Stimulated activated CD8-positive, alpha-beta memory T cell treated with anti-CD3 and anti-CD28 coated beads, Interleukin-12 subunit alpha, Interleukin-12 subunit beta, amount 100 ng/mL, for 24 hours (primary cell): ENCODE results near the gene NOL12.

Experiments
- DNase-seq: peaks from one replicate; pipeline ENCODE4 v3.0.0-alpha.2; 2020; ENCODE audit errors: extremely low read depth

NOL12 gene

DNA sequence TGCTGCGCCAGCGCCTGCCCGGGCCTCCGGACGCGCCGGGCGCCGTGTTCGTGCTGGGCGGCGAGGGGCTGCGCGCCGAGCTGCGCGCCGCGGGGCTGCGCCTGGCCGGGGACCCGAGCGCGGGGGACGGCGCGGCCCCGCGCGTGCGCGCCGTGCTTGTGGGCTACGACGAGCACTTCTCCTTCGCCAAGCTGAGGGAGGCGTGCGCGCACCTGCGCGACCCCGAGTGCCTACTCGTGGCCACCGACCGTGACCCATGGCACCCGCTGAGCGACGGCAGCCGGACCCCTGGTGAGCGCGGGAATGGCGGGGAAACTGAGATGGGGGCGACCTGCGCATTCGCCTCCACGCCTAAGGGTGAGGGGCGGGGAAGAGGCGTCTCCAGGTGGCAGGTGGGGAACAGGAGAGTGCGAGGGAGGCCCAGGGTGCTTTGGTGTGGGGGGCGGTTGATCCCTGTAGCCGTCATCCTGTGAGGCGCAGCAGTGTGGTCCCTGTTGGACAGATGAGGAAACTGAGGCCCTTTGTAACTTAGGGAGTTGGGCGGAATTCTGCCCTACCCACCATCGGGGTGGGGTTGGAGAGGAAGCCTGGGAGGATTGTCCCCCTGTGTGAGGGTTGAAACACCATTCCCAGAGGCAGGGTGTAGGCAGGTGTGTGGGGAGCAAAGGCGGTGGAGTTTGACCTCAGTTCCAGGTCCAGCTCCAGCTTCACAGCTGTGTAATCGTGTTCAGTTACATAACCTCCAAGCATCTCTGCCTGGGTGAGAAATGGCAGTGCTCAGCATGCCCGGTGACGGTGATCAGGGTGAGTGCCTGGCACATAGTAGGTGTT is 26.9 kb upstream of the NOL12 start:
- DNase-seq: no peak

DNA sequence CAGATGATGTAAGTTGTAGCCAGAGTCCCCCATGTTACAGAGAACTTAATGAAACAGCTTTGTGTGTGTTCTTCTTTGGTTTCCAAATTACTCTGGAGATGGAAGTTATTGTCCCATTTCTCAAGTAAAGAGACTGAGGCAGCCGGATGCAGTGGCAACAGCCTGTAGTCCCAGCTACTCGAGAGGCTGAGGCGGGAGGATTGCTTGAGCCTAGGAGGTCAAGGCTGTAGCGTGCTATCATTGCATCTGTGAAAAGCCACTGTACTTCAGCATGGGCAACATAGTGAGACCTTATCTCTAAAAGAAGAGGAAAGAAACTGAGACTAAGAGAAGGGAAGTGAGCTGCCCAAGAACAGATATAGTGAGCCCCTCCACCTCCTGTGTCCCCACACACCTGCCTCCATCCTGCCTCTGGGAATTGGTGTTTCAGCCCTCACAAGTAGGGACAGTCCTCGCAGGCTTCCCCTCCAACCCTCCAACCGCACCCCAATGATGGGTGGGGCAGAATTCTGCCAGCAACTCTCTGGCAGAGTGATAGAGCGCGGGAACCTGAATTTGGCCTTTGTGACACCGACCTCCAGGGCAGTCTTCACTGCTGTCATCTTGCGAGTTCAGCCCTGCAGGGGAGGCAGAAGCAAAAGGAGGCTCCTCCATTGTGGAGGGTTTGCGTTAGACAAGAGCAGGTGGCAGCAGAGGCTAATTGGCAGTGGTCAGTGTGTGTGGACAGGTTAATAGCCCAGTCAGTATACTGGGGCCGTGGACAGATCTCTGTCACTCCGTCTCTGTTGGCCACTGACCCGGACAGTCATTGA is 26.0 kb upstream of the NOL12 start:
- DNase-seq: no peak

DNA sequence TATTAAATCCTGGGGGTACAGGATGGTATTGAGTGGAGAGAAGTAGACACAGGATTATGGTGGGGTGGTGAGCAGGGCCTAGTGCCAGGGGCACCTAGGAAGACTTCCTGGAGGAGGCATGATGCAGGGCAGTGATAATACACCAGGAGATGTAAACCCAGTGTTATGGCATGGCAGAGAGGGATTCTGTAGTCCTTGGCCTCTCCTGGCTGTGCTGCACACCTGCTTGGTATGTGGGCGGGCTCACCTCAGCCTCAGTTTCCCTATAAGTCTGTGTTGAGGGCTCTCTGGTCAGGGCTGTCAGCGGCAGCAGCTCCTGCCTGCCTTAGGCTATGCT is 25.5 kb upstream of the NOL12 start:
- no peak for DNase-seq

DNA sequence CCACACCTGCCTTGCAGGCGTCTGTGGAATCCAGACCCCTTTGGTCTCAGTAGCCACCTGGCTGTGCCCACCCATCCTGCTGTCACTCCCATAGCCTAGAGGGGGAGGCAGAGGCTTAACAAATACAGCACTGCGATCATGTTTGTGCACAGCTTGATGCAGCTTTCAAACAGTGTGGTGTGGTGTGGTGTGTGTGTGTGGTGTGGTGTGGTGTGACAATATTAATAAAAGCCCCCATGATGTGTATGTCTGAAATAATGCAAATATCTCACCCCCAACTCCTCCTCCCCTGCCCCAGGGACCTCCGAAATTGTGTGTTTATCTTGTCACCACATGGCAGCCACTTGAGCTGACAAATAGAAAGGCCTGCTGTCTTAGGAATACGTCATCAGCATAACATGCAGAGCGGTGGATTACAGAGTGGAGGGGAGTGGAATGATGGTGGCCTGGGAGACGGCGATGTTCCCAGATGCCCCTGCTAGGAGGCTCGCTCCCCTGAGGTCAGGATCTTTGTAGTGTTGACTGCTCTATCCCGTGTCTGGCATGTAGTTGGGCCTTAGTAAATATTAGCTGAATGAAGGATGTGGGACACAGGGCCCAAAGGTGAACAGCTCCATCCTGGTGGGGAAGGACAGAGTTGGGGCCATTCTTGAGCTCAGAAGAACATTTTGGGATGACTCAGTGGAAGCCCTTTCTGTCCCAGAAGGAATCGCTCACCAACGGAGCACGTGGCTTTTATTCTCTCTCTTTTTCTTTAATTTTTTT is 24.8 kb upstream of the NOL12 start:
- no peak for DNase-seq

DNA sequence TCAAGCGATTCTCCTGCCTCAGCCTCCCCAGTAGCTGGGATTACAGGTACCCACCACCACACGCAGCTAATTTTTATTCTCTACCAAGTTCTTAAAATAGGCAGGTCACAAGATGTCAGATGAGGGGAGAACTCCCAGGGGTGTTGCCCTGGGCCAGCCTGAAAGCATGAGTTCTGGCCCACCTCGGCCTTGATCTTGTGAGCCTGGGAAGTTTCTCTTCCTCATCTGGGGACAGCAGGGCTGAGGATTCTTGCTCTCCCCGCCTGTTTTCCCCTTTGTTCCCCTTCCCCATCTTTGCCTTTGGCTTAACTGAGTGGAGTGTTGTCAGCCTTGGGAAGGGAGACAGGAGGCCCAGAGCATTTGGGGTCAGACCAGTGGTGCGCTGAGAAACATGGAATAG is 24.1 kb upstream of the NOL12 start:
- DNase-seq: no peak

DNA sequence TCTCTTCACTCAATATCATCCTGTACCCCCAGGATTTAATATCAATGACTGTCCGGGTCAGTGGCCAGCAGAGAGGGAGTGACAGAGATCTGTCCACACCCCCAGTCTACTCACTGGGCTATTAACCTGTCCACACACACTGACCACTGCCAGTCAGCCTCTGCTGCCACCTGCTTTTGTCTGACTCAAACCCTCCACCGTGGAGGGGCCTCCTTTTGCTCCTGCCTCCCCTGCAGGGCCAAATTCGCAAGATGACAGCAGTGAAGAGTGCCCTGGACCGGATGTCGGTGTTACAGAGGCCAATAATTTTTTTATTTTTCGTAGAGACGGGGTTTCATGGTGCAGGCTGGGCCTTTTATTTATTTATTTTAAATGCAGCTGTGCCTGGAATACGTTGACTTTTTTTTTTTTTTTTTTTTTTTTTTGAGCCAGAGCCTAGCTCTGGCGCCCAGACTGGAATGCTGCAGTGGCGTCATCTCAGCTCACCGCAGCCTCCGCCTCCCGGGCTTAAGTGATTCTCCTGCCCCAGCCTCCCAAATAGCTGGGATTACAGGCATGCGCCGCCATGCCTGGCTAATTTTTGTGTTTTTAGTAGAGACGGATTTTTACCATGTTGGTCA is 22.5 kb upstream of the NOL12 start:
- no peak for DNase-seq

DNA sequence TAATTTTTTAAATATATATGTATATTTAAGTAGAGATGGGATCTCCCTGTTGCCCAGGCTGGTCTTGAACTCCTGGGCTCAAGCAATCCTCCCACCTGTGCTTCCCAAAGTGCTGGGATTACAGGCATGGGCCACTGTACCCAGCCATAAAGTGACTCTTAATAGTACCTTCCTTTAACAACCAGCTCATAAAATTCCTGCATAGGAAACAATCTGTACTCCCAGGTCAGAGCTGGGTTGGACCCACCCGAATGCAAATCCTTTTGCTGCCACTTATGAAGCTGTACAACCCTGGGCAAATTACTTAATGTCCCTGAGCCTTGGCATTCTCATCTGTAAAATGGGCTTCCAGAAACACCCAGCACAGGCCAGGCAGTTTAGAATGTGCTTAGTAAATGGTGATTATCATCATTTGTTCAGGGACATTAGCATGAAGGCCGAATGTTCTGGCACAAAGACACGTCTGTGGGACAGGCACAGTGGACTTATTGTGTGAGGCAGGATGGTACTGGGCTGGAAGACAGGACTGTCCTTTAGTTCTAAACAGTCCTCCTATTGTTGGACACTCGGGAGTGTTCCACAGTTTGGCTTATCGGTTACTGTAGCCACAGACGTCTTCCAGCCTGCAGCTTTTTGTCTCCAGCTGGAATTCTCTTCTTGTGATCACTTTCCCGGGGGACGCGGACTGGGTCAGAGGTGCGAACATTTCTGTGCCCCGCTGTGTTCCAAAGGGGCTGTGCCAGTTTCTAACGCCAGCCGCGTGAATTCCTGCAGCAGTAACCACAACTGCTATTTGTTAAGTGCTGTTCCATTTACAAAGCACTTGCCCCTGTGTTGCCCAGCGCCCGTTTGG is 21.7 kb upstream of the NOL12 start:
- no peak for DNase-seq

DNA sequence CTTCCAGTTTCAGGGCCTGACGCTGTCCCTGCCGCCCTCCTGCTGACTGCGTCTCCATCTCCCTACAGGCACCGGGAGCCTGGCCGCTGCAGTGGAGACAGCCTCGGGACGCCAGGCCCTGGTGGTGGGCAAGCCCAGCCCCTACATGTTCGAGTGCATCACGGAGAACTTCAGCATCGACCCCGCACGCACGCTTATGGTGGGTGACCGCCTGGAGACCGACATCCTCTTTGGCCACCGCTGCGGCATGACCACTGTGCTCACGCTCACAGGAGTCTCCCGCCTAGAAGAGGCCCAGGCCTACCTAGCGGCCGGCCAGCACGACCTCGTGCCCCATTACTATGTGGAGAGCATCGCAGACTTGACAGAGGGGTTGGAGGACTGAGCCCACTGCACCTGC is 20.7 kb upstream of the NOL12 start:
- no peak for DNase-seq

DNA sequence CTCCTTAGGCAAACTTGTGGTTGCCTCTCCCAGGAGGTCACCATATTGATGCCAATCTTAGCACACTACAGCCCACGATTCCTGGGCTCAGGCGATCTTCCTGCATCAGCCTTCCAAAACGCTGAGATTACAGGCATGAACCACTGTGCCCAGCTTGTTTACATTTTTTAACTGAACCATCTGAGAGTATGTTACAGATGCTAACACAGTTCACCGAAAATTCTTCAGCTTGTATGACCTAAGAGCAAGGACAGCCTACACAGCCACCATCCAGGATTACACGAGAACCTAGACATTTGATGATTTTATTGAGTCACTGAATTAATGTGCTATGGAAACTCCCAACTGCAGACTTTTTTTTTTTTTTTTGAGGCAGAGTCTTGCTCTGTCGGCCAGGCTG is 16.6 kb upstream of the NOL12 start:
- DNase-seq: no peak

DNA sequence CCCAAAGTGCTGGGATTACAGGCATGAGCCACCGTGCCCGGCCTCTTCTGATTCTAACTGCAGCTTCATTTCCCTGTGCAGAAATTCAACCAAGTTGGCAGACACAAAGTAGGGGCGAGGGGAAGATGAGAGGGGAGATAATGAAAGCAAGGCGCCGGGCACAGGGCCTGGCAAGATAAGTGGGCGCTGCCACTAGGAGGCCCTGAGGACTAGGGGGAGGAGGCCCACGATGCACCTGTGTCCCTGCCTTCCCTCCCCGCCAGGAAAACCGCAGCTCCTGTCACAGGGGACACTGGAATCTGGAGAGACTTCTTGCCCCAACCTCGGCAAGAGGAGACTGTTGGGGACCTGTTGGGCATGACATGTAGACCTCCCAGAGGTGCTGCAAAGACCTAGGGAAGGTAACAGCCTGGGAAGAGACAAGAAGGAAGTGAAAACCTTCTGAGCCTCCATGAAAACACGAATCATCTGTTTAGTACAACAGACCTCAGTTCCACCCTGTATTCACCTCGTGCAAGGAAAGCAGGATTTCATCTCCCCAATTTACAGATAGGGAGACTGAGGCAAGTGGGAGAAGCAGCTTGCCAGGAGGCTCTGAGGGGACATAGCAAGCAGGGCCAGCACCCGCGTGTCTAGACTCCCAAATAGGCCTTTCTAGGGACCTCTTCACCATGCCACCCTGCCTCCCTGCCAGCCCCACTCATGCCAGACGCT is 13.8 kb upstream of the NOL12 start:
- no peak for DNase-seq

DNA sequence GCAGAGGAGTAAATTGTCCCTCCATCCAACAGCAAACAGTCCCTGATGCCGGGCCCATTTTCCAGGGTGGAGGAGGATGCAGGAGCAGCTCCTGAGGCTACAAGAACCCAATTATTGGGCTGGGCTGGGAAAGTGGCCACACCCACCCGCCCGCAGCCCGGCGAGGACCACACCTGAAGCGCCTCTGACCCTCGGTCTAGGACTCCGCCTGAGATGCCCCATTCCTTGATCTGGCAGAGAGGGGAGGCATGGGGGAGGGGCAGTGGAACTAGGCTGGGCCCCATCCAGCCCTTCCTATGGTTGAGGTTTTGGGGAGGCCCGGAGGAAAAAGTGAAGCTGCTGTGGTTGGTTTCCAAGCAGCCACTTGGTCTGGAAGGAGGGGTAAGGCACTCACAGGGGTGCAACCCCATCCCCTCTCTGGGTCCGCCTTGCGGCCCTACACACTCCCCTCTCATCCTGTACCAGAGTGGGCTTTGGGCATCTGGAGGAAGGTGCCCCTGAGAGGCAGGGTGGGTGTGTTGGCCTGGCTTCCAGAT is 13.2 kb upstream of the NOL12 start:
- DNase-seq: no peak

DNA sequence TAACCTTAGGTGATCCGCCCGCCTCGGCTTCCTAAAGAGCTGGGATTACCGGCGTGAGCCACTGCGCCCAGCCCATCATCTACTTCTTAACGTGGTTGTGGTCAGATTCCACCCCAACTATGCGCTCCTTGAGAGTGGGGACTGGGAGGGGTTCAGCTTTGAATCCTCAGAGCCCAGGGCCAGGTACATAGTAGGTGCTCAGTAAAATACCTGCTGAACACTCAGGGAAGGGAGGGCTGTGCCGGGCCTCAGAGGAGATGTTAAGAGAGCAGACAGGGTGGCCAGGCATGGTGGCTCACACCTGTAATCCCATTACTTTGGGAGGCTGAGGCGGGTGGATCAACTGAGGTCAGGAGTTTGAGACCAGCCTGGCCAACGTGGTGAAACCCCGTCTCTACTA is 11.9 kb upstream of the NOL12 start:
- no peak for DNase-seq

DNA sequence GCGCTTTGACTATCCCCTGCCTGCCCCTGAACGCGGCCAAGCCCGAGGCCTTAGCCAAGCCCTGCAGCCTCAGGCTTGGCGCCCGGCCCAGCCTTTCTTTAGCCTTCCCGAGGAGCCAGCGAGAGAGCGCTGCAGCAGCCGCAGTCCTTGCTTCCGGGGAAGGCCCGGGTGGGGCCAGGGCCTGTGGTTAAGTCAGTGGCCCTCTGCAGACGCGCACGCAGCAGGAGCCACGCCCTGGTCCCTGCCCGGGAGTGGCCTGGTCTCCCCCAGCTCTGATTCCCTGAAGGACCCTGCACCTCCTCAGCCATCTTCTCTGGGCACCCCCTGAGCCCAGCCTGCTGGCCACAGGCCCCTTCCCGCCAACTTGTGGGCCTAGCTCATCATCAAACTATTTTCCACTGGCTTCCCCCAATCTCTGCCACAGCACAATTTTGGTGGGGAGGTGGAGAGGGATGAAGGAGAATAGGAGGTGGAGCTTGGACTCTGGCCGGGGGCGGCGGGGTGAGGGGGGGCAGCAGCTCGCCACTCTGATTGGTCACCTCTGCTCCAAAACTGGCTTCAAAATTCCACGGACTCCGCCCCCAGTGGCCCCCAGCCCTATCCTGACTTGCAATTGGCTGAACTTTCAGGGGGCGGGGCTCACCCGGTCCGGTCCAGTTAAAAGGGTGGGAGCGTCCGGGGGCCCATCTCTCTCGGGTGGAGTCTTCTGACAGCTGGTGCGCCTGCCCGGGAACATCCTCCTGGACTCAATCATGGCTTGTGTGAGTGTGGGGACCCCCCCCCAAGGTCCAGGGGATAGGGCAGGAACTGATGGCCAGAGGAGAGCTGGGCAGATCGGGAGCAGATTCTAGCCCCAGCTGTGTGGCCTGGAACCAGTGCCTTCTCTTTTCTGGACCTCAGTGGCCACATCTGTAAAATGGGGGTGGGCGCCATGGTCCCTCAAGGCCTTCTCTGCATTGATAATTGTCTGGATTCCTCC is 10.9 kb upstream of the NOL12 start, which contains the start of gene LGALS1:
TSS of gene LGALS1 (plus strand) at position 686 of the 979 bp plus-strand sequence. CDS start at position 753, 67 bp downstream.
- DNase-seq: no peak

DNA sequence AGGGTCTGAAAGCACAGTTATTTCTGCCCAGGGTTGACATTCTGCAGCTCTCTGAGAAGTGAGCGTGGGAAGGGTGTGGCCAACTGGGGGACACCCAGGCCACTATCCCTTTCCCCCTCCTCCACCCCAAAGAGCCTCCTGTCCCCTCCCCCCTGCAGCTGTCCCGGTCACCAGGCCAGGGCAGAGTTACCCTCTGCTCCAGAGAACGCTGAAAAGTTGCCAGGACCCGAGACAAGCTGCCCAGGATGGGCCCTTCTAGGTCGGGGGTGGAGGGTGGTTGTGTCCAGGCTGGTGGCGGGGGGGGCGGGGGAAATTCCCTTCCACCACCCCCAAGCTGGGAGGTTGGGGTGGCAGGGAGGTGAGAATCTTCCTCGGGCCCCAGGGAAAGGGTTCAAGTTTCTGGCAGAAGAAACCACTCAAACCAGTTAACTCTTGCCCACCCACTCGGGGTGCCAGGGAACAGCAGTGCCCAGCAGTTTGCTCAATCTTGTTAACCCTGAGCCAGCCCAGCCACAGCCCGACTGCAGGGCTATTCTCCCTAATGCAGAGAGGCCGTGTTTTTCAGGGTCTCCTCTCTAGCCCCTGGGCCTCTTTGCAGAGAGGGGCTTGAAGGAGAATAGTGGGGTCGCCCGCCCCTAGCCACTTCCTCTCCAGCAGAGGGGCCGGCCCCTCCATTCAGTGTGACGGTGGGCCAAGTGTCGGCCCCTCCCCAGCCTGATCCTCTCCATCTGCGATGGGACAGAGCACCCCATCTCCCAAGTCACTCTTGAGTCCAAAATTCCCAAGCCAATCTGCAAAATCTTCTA is 10.0 kb upstream of the NOL12 start:
- DNase-seq: no peak

DNA sequence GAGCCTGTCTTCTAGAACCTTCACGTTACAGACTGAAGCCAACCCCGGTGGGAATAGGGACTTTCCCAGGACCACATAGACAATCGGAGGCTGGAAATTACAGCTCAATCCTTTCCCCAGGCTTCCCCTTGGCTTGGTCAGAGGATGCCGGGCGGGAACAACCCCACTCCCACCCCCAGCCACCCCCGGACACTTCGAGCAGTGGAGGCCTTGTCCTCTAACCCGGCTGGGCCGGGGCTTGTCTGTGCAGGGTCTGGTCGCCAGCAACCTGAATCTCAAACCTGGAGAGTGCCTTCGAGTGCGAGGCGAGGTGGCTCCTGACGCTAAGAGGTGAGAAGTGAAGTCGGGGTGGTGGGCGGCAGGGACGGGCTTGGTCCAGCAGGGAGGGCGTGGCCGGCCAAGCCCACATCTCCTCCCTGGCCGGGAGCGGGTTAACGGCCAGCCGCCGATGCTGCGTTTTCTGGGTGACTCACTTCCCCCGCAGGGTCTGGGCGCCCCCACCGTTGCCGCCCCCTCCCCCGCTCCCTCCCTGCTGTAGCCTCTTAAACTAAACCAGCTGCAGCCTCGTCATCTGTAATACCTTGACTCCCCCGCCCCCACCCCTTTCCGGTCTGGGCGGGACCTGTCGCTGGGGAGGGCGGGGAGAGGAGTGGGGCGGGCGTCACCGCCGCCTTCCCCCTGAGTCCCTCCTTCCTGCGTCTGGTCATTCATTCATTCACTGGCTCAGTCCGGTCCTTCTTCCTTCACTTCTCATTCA is 9.2 kb upstream of the NOL12 start:
- peak; percentile 77 for DNase-seq

DNA sequence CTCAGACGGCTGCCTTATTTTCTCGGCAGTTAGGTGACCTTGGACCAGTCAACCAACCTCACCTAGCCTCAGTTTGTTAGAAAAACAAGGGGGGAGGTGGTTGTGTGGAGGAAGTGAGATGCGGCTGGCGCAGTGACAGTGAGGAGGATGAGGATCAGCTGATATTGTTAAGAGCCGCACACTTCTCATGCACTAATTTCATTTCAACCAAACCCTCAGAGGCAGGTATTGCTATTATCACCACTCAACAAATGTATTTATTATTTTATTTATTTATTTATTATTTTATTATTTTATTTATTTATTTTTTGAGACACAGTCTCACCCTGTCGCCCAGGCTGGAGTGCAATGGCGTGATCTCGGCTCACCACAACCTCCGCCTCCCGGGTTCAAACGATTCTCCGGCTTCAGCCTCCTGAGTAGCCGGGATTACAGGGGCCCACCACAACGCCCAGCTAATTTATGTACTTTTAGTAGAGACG is 8.6 kb upstream of the NOL12 start:
- DNase-seq: no peak

DNA sequence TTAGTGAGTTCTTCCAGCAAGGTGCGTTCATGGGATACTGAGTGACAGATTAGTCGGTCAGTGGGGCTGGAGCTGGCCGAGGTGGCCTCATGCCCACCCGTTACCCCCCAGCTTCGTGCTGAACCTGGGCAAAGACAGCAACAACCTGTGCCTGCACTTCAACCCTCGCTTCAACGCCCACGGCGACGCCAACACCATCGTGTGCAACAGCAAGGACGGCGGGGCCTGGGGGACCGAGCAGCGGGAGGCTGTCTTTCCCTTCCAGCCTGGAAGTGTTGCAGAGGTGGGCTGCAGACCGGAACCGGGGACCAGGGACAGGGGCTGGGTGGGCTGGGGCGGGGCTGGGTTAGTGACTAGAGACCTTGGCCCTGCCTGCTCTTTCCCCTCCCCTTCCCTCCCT is 7.8 kb upstream of the NOL12 start:
- no peak for DNase-seq
